Liver (tissue), 9 donors: ENCODE measurements around the gene CPA5. TPM values are rescaled to one million over a fixed set of nuclear protein-coding genes. Genes with fewer than 3 reads are reported as not detected.
"Not testable (repeated sequence)": the region's sequence is repeated elsewhere in the genome, so short reads cannot be mapped to it uniquely, and the experiment has no call there.

Source experiments
- DNase-seq: peaks from one replicate; pipeline ENCODE4 v3.0.0-alpha.2; 2017; ENCODE audit warnings: low spot score
- H3K27ac ChIP-seq, 2 donors: one replicate each; pipeline ENCODE4 v1.7.0; 2013; ENCODE audit warnings: inconsistent platforms in 2 of 2, low read length in 2 of 2, control low read depth in 1 of 2, low read depth in 1 of 2, mild to moderate bottlenecking in 1 of 2
- H3K27me3 ChIP-seq, 4 donors: one replicate each; pipeline versions ENCODE4 v1.6.1 to v1.7.0; 2013; ENCODE audit warnings: low read length in 3 of 4, inconsistent platforms in 1 of 4, mild to moderate bottlenecking in 1 of 4, moderate library complexity in 1 of 4; ENCODE audit not compliant: control insufficient read depth in 4 of 4, insufficient read depth in 4 of 4
- H3K36me3 ChIP-seq, 4 donors: one replicate each; pipeline versions ENCODE4 v1.6.1 to v1.7.0; 2013; ENCODE audit warnings: low read length in 3 of 4, mild to moderate bottlenecking in 3 of 4, low read depth in 1 of 4, moderate library complexity in 1 of 4; ENCODE audit not compliant: control insufficient read depth in 4 of 4, insufficient read depth in 3 of 4
- H3K4me1 ChIP-seq, 4 donors: one replicate each; pipeline versions ENCODE4 v1.6.1 to v1.7.0; 2013; ENCODE audit warnings: low read length in 3 of 4, mild to moderate bottlenecking in 3 of 4, moderate library complexity in 1 of 4; ENCODE audit not compliant: control insufficient read depth in 4 of 4, insufficient read depth in 4 of 4
- H3K4me3 ChIP-seq, 3 donors: one replicate each; pipeline versions ENCODE4 v1.6.1 to v1.7.0; 2013; ENCODE audit warnings: low read length in 3 of 3, control low read depth in 1 of 3, low read depth in 1 of 3, mild to moderate bottlenecking in 1 of 3
- H3K9ac ChIP-seq, 2 donors: one replicate each; pipeline ENCODE4 v1.7.0; 2013; ENCODE audit warnings: low read length in 2 of 2, mild to moderate bottlenecking in 2 of 2, moderate library complexity in 2 of 2, control low read depth in 1 of 2, low read depth in 1 of 2
- H3K9me3 ChIP-seq, 4 donors: one replicate each; pipeline versions ENCODE4 v1.6.1 to v1.7.0; 2013; ENCODE audit warnings: low read length in 3 of 4; ENCODE audit not compliant: control insufficient read depth in 4 of 4
- FOXA1 ChIP-seq: IDR thresholded peaks from 2 replicates; pipeline ENCODE4 v1.6.1; 2016; ENCODE audit warnings: antibody characterized with exemption
- GABPA ChIP-seq, 2 donors: IDR thresholded peaks in 1 of 2; conservative IDR thresholded peaks in 1 of 2; 2 replicates each; pipeline ENCODE4 v1.6.1; 2016; ENCODE audit warnings: antibody characterized with exemption in 2 of 2, mild to moderate bottlenecking in 1 of 2, moderate library complexity in 1 of 2
- HNF4G ChIP-seq: IDR thresholded peaks from 2 replicates; pipeline ENCODE4 v1.6.1; 2016; ENCODE audit warnings: antibody characterized with exemption
- JUND ChIP-seq, 2 donors: IDR thresholded peaks; 2 replicates each; pipeline ENCODE4 v1.6.1; 2016; ENCODE audit warnings: antibody characterized with exemption in 2 of 2
- NR2F2 ChIP-seq: IDR thresholded peaks from 2 replicates; pipeline ENCODE4 v1.6.1; 2016; ENCODE audit warnings: antibody characterized with exemption
- RAD21 ChIP-seq, 2 donors: IDR thresholded peaks; 2 replicates each; pipeline ENCODE4 v1.6.1; 2016; ENCODE audit warnings: antibody characterized with exemption in 2 of 2, mild to moderate bottlenecking in 2 of 2
- RXRA ChIP-seq, 2 donors: IDR thresholded peaks; 2 replicates each; pipeline ENCODE4 v1.6.1; 2017 to 2018; ENCODE audit warnings: antibody characterized with exemption in 2 of 2, mild to moderate bottlenecking in 1 of 2
- TAF1 ChIP-seq: conservative IDR thresholded peaks from 2 replicates; pipeline ENCODE4 v1.6.1; 2016; ENCODE audit warnings: antibody characterized with exemption, mild to moderate bottlenecking
- WGBS: extraction: QIAGEN DNeasy Blood & Tissue Kit; methylation state at CpG from one replicate; pipeline ENCODE4 v1.1.7; 2013; 5-methylcytosine and 5-hydroxymethylcytosine counted together
- polyA plus RNA-seq, 2 donors: library from polyadenylated mRNA; stranded (reverse) in 1 of 2; unstranded in 1 of 2; fragments of 200-250 nt in 1 of 2; fragments of >200 nt in 1 of 2; fragmentation: Nextera tagmentation in 1 of 2; extraction: Ambion mirVana in 1 of 2; gene quantifications; one replicate each; pipeline versions ENCODE4 v1.2.1 to v1.2.3, GENCODE V29; 2013 to 2015
- total RNA-seq, 2 donors: library from RNA; depleted of rRNA; stranded (reverse); fragments of >200 nt; gene quantifications; one replicate each; pipeline ENCODE4 v1.2.3, GENCODE V29; 2014
- TF ChIP-seq, protein P1 (sequence below): IDR thresholded peaks from 2 replicates; pipeline ENCODE4 v1.6.1; 2016; ENCODE audit warnings: antibody characterized with exemption, mild to moderate bottlenecking
- TF ChIP-seq, protein P2 (sequence below): fragments of 150-350 bp; IDR thresholded peaks from 2 replicates; pipeline ENCODE4 v1.5.1; 2017; ENCODE audit warnings: improper control_type of control experiment, low read depth, low read length; ENCODE audit not compliant: missing input control
- donor health status: healthy.
- donor health status: healthy.
- donor health status: healthy.
- donor health status: healthy.
- donor health status: healthy.

Gene CPA5
- total and polyA plus RNA-seq, 4 donors: 0.33 TPM; not detected in 3

DNA sequence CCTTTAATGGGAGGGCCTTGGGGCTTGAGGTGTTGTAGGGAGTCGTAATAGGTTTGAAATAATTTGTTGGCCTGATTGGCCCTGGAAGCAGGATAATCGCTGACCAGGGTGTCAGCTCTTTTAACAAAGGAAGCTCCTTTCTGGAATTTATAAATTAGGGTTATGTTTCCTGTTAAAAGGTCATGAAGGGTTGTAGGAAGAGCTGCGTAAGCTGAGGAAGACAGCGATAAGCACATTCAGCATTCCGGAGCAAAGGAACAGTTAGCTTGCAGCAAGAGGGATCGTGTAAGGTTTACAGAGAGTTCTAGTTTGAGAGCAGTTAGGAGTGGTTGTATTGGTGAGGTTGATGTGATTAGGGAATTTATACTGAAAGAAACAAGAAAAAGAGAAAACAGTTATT, 30.3 kb upstream of the CPA5 start:
- Histone ChIP-seq H3K36me3 (no peaks in the 10 kb centered on the region), H3K9ac (no peak overlapping the region), H3K4me1 (no peaks in the 10 kb centered on the region), H3K27me3 (no peaks in the 10 kb centered on the region), H3K4me3 (no peak overlapping the region), H3K27ac (no peak overlapping the region), H3K9me3 (no peaks in the 10 kb centered on the region)
- WGBS: 74% methylated on average over 6 of the region's 6 CpGs
- TF ChIP-seq, protein P1, sequence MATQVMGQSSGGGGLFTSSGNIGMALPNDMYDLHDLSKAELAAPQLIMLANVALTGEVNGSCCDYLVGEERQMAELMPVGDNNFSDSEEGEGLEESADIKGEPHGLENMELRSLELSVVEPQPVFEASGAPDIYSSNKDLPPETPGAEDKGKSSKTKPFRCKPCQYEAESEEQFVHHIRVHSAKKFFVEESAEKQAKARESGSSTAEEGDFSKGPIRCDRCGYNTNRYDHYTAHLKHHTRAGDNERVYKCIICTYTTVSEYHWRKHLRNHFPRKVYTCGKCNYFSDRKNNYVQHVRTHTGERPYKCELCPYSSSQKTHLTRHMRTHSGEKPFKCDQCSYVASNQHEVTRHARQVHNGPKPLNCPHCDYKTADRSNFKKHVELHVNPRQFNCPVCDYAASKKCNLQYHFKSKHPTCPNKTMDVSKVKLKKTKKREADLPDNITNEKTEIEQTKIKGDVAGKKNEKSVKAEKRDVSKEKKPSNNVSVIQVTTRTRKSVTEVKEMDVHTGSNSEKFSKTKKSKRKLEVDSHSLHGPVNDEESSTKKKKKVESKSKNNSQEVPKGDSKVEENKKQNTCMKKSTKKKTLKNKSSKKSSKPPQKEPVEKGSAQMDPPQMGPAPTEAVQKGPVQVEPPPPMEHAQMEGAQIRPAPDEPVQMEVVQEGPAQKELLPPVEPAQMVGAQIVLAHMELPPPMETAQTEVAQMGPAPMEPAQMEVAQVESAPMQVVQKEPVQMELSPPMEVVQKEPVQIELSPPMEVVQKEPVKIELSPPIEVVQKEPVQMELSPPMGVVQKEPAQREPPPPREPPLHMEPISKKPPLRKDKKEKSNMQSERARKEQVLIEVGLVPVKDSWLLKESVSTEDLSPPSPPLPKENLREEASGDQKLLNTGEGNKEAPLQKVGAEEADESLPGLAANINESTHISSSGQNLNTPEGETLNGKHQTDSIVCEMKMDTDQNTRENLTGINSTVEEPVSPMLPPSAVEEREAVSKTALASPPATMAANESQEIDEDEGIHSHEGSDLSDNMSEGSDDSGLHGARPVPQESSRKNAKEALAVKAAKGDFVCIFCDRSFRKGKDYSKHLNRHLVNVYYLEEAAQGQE: no peak
- peak in 1 of 2 donors; percentile 15 for TF ChIP-seq RAD21 (IDR thresholded peaks at IDR 0.05)
- no peak for TF ChIP-seq TAF1
- no peak for TF ChIP-seq JUND (IDR thresholded peaks at IDR 0.05)
- peak; percentile 90 for TF ChIP-seq NR2F2
- DNase-seq: no peak

DNA sequence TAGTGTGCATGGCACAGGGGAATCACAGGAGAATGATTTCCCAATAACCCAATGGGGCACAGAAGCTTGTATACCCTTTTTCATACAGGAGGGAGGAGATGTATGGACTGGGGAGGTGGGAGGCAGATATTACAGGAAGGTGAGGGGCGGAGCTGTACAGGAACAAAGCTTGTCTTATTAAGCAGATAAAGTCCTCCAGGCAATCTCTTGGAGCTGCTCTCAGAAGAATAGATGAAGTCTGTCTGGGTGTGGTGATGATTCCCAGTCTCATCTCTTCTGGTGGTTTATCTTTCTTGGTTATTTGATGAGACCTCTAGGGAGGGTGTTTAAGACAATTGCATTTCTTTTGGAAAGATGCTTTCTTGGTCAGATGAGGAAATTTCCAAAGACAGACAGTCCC, 25.1 kb upstream of the CPA5 start:
- WGBS: 88% methylated on average over 1 of the region's 1 CpG
- H3K4me1 ChIP-seq: no peaks in the 10 kb centered on the region
- H3K36me3 ChIP-seq: no peaks in the 10 kb centered on the region
- no peaks in the 10 kb centered on the region for H3K9me3 ChIP-seq
- H3K27me3 ChIP-seq: no peaks in the 10 kb centered on the region
- H3K4me3 ChIP-seq: no peak overlapping the region
- H3K9ac ChIP-seq: no peak overlapping the region
- H3K27ac ChIP-seq: no peak overlapping the region
- no peak for DNase-seq
- TF ChIP-seq HNF4G: no peak
- no peak for TF ChIP-seq GABPA (IDR thresholded peaks at IDR 0.05 in 1 of 2, conservative IDR thresholded peaks at IDR 0.05 in 1 of 2)
- no peak for TF ChIP-seq FOXA1
- TF ChIP-seq, protein P2, sequence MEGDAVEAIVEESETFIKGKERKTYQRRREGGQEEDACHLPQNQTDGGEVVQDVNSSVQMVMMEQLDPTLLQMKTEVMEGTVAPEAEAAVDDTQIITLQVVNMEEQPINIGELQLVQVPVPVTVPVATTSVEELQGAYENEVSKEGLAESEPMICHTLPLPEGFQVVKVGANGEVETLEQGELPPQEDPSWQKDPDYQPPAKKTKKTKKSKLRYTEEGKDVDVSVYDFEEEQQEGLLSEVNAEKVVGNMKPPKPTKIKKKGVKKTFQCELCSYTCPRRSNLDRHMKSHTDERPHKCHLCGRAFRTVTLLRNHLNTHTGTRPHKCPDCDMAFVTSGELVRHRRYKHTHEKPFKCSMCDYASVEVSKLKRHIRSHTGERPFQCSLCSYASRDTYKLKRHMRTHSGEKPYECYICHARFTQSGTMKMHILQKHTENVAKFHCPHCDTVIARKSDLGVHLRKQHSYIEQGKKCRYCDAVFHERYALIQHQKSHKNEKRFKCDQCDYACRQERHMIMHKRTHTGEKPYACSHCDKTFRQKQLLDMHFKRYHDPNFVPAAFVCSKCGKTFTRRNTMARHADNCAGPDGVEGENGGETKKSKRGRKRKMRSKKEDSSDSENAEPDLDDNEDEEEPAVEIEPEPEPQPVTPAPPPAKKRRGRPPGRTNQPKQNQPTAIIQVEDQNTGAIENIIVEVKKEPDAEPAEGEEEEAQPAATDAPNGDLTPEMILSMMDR: no peak
- TF ChIP-seq RXRA (IDR thresholded peaks at IDR 0.05): no peak

DNA sequence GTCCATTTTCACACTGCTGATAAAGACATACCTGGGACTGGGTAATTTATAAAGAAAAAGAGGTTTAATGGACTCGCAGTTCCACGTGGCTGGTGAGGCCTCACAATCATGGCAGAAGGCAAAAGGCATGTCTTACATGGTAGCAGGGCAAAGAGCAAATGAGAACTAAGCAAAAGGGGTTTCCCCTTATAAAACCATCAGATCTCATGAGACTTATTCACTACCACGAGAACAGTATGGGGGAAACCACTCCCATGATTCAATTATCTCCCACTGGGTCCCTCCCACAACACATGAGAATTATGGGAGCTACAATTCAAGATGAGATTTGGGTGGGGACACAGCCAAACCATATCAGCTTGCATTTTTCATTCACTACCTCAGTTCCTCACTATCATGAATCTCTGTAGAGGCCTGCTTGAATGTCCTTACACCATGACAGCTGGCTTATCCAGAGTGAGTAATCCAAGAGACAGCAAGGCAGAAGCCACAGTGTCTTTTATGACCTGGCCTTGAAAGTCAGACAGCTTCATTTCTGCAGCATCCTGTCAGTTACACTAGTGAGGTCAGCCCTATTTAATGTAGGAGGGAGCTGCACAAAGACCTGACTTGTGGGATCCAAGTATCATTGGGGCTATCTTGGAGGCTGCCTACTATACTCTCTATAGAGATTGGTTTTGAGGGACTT, 22.9 kb upstream of the CPA5 start:
- H3K9ac ChIP-seq, H3K4me1 ChIP-seq, H3K9me3 ChIP-seq, DNase-seq, H3K36me3 ChIP-seq, H3K27ac ChIP-seq, H3K4me3 ChIP-seq, H3K27me3 ChIP-seq: not testable (repeated sequence)
- WGBS: 89% methylated on average over 3 of the region's 3 CpGs
